Spleen (tissue), 11 donors: ENCODE measurements around the gene C5. TPM values are rescaled to one million over a fixed set of nuclear protein-coding genes. Genes with fewer than 3 reads are reported as not detected.

Experiments used
- DNase-seq: peaks from one replicate; pipeline ENCODE4 v3.0.0-alpha.2; 2020
- H3K27ac ChIP-seq, 8 donors: fragments of 200-600 bp; sonication (generic) in 7 of 8; 1 replicate in 4 of 8; 2 replicates in 4 of 8; pipeline versions ENCODE4 v1.5.0 to v1.8.0; 2016 to 2021; ENCODE audit warnings: inconsistent platforms in 4 of 8, mild to moderate bottlenecking in 4 of 8, moderate library complexity in 1 of 8
- H3K27me3 ChIP-seq, 7 donors: fragments of 200-600 bp; sonication (generic) in 6 of 7; replicated peaks in 1 of 7; 1 replicate in 4 of 7; 2 replicates in 3 of 7; pipeline versions ENCODE4 v1.5.0 to v1.8.0; 2016 to 2021; ENCODE audit warnings: inconsistent platforms in 3 of 7, mild to moderate bottlenecking in 1 of 7
- H3K36me3 ChIP-seq, 6 donors: fragments of 200-600 bp; sonication (generic) in 5 of 6; 1 replicate in 4 of 6; 2 replicates in 2 of 6; pipeline versions ENCODE4 v1.5.0 to v1.8.0; 2016 to 2021; ENCODE audit warnings: inconsistent platforms in 2 of 6
- H3K4me1 ChIP-seq, 6 donors: fragments of 200-600 bp; sonication (generic) in 5 of 6; 1 replicate in 3 of 6; 2 replicates in 3 of 6; pipeline versions ENCODE4 v1.5.0 to v1.8.0; 2016 to 2021; ENCODE audit warnings: inconsistent platforms in 3 of 6
- H3K4me3 ChIP-seq, 8 donors: fragments of 200-600 bp; sonication (generic) in 7 of 8; 1 replicate in 4 of 8; 2 replicates in 4 of 8; pipeline versions ENCODE4 v1.5.0 to v1.8.0; 2016 to 2021; ENCODE audit warnings: inconsistent platforms in 4 of 8, mild to moderate bottlenecking in 4 of 8, moderate library complexity in 2 of 8
- H3K9me3 ChIP-seq, 8 donors: fragments of 200-600 bp; sonication (generic) in 7 of 8; 1 replicate in 4 of 8; 2 replicates in 4 of 8; pipeline versions ENCODE4 v1.5.0 to v1.8.0; 2016 to 2021; ENCODE audit warnings: inconsistent platforms in 4 of 8
- POLR2A ChIP-seq, 3 donors: fragments of 450-650 bp; IDR thresholded peaks; one replicate each; pipeline ENCODE4 v1.5.1; 2017; ENCODE audit warnings: antibody characterized with exemption in 3 of 3, mild to moderate bottlenecking in 1 of 3
- POLR2AphosphoS5 ChIP-seq, 3 donors: sonication (generic); formaldehyde crosslinking; IDR thresholded peaks; one replicate each; pipeline ENCODE4 v1.5.1; 2017; ENCODE audit warnings: antibody characterized with exemption in 3 of 3
- WGBS, 5 donors: extraction: QIAGEN DNeasy Blood & Tissue Kit in 3 of 5; methylation state at CpG; one replicate each; pipeline versions ENCODE4 v1.1.5 to v1.1.7; 2013 to 2018; 5-methylcytosine and 5-hydroxymethylcytosine counted together
- intact Hi-C: fragments of 100-400 bp; cut with DNase I; formaldehyde crosslinking; loops from one replicate; pipeline ENCODE4 v1.15.0; 2023; ENCODE audit warnings: low total_unique reads
- polyA plus RNA-seq, 3 donors: library from polyadenylated mRNA; stranded (reverse); fragments of 200-250 nt; gene quantifications; one replicate each; pipeline ENCODE4 v1.2.1, GENCODE V29; 2013
- total RNA-seq, 7 donors: library from RNA; depleted of rRNA in 3 of 7; stranded (reverse); fragments of >200 nt in 3 of 7; fragmentation: NEBNext Ultra II Directional in 4 of 7; extraction: Animal tissue kit (Norgen Biotek cat#: 25700) in 4 of 7; gene quantifications; one replicate each; pipeline versions ENCODE4 v1.1.0 to v1.2.1, GENCODE V29; 2016 to 2021
- TF ChIP-seq, protein P1 (sequence below), 11 experiments: fragments of 200-600 bp in 7 of 11; fragments of 450-650 bp in 4 of 11; sonication (generic) in 4 of 11; IDR thresholded peaks in 8 of 11; conservative IDR thresholded peaks in 3 of 11; 1 replicate in 7 of 11; 2 replicates in 4 of 11; pipeline versions ENCODE4 v1.4.0 to v1.8.0; 2016 to 2021; ENCODE audit warnings: antibody characterized with exemption in 11 of 11, inconsistent platforms in 4 of 11, mild to moderate bottlenecking in 1 of 11
- donor health status: healthy with polysubstance abuse.
- donor health status: DM: no; HTN: no; CAD: no; lungs with moderate emphysema.
- donor health status: DM: no; HTN: no; CAD: no.
- donor health status: Bipolar disorder and iron deficiency.
- donor health status: healthy.
- donor health status: DM: no; HTN: no; CAD: no.
- donor health status: DM: yes; HTN: yes; CAD: no.

C5 gene
- total and polyA plus RNA-seq, 10 donors = 1.2 to 10.4 (median 2.9) TPM

DNA sequence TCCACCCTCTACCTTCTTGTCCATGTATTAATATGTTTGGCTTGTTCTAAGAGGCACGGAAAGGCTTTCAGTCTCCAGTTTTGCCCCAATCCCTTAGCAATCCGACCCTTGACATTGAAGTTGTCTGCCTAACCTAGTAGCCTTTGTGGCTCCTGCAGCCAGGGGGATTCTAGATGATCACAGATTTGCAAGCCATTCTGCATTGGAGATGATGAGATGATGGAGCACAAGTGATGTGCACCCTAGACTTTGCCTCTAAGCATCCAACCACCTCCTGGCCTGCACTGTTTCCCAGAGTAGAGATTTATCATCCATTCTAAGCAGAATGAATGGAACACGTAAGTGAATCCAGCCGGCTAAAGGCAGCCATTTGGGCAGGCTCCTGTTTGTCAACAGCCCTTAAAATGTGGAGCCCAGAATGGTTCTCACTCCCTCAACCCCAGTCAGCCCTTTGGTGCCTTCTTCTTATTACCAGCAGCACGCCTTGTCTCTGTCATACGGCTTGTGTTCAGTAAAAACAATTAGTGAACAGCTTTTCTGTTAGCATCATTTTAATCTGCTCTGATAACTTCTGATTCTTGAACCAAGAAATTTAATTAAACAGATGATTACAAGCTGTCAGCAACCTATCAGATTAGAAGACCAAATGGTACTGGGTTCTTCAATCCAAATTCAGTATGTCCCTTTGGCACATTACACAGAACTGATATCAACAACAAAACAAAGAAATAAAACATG, 117.8 kb downstream of the C5 start:
- no peaks in the 10 kb centered on the region for H3K9me3 ChIP-seq
- 47 to 63% (median 54%) methylated on average over 6 of the region's 6 CpGs for WGBS, 5 donors
- intact Hi-C loops = loop anchor here (10.0 kb wide), 2 partner anchors 147 to 177 kb away; no protein-coding TSS in a partner anchor
- TF ChIP-seq, protein P1, sequence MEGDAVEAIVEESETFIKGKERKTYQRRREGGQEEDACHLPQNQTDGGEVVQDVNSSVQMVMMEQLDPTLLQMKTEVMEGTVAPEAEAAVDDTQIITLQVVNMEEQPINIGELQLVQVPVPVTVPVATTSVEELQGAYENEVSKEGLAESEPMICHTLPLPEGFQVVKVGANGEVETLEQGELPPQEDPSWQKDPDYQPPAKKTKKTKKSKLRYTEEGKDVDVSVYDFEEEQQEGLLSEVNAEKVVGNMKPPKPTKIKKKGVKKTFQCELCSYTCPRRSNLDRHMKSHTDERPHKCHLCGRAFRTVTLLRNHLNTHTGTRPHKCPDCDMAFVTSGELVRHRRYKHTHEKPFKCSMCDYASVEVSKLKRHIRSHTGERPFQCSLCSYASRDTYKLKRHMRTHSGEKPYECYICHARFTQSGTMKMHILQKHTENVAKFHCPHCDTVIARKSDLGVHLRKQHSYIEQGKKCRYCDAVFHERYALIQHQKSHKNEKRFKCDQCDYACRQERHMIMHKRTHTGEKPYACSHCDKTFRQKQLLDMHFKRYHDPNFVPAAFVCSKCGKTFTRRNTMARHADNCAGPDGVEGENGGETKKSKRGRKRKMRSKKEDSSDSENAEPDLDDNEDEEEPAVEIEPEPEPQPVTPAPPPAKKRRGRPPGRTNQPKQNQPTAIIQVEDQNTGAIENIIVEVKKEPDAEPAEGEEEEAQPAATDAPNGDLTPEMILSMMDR (IDR thresholded peaks at IDR 0.05 in 8 of 11, conservative IDR thresholded peaks at IDR 0.05 in 3 of 11) = no peak
- TF ChIP-seq POLR2A (IDR thresholded peaks at IDR 0.05) (no peak), POLR2AphosphoS5 (IDR thresholded peaks at IDR 0.05) (no peak)
- no peaks in the 10 kb centered on the region for H3K36me3 ChIP-seq
- H3K27ac ChIP-seq = peak overlapping the region; percentile 92 to 96 (median 95)
- no peaks in the 10 kb centered on the region for H3K27me3 ChIP-seq
- peaks cover 79 to 100% (median 98%) of the 10 kb centered on the region in 6 donors for H3K4me1 ChIP-seq
- no peak for DNase-seq
- H3K4me3 ChIP-seq = peak overlapping the region in 1 of 8 donors; percentile 33

DNA sequence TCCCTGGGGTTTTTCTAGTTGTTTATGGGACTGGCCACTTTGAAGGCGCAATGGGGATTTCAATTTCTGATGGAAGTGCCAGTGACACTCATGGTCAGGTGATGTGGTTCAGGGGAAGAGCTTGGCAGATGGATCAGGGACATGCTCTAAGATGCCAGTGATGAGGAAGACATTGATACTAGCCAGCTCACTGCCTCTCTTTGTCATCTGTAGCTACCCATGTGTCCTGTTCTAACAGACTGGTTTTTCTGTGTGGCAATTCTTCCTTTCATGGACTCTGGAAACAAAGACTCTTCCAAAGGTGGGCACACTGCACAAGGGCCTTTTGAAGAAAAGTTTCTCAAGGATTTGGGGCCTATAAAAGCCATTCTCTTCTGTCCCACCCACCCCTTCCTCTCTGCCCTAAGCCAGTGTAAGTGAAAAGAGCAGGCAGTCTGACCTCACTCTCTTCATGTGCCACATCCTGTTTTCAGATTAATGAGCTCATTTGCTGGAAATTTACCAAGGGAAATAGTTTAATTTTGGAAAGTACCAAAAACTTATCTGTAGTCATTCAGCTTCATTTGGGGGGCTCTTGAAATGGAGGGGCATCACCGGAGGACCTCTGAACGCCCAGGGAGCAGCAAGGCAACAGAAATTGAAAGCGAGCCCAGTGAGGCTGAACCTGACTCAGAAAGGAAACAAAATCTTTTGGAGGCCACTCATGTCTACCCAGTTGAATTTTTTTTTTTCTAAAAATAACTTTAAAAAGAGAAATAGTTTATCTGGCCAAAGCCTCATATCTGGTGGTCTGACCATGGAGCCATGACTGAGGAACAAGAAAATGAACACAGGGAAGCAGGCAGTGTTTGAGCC, 118.6 kb downstream of the C5 start:
- Histone ChIP-seq H3K27me3 (no peaks in the 10 kb centered on the region), H3K4me3 (peak overlapping the region in 1 of 8 donors; percentile 33), H3K27ac (peak overlapping the region; percentile 92 to 96 (median 95)), H3K36me3 (no peaks in the 10 kb centered on the region), H3K4me1 (peaks cover 78 to 100% (median 98%) of the 10 kb centered on the region in 6 donors), H3K9me3 (no peaks in the 10 kb centered on the region)
- TF ChIP-seq, protein P1 (IDR thresholded peaks at IDR 0.05 in 8 of 11, conservative IDR thresholded peaks at IDR 0.05 in 3 of 11) = no peak
- TF ChIP-seq POLR2A (IDR thresholded peaks at IDR 0.05) = peak in 1 of 3 donors; percentile 29
- peak in 1 of 3 donors; percentile 88 for TF ChIP-seq POLR2AphosphoS5 (IDR thresholded peaks at IDR 0.05)
- intact Hi-C loops = loop anchor here (10.0 kb wide), 2 partner anchors 147 to 177 kb away; no protein-coding TSS in a partner anchor
- WGBS, 5 donors = 14 to 21% (median 18%) methylated on average over 4 of the region's 4 CpGs
- no peak for DNase-seq

DNA sequence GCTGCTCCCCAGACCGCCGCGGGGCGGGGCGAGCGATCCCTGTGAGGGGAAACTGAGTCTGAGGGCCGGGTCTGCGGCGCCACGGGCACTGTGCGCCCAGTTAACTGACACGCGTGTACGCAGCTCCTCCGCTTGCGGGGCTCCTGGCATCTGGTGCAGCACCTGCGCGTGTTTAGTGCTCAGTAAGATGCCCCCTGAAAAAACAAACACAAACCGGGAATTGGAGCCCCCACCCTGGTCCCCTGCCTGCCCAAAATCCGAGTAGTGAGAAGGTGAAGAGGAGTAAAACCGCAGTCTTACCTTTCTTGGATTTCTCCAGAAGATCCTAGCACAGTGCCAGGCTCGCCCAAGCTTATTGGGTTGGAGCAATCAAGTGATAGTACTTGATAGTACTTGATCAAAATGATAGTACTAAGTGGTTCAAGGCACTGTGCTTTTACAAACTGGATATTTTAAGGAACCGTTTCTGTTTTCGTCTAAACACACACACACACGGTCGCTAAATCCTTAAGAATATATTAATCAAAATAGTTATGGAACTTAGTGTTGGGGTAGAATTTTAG, 120.8 kb downstream of the C5 start:
- H3K27ac ChIP-seq = peak overlapping the region; percentile 92 to 96 (median 95)
- no peaks in the 10 kb centered on the region for H3K9me3 ChIP-seq
- peak overlapping the region; percentile 54 to 82 (median 69) for H3K4me3 ChIP-seq
- no peaks in the 10 kb centered on the region for H3K36me3 ChIP-seq
- TF ChIP-seq POLR2A (IDR thresholded peaks at IDR 0.05) = no peak
- TF ChIP-seq, protein P1 (IDR thresholded peaks at IDR 0.05 in 8 of 11, conservative IDR thresholded peaks at IDR 0.05 in 3 of 11) = peak in 5 of 11 experiments; percentile 2 to 36 (median 14)
- WGBS, 5 donors = 19 to 47% (median 28%) methylated on average over 10 to 26 of the region's 26 CpGs
- DNase-seq = no peak
- intact Hi-C loops = no loop called here
- peaks cover 70 to 100% (median 89%) of the 10 kb centered on the region in 6 donors for H3K4me1 ChIP-seq
- no peaks in the 10 kb centered on the region for H3K27me3 ChIP-seq
